Umbilical cord (tissue), 2 donors: Measurements from ENCODE around the gene VIL1. TPM values are rescaled to one million over a fixed set of nuclear protein-coding genes. Genes with fewer than 3 reads are reported as not detected.
A peak's percentile ranks its signal among the peaks of the same experiment; 100 is the strongest.

Experiments used
- DNase-seq: peaks from one replicate; pipeline ENCODE4 v3.0.0-alpha.2; 2015; ENCODE audit warnings: low spot score
- total RNA-seq: library from RNA; depleted of rRNA; stranded (reverse); fragments of >200 nt; gene quantifications from one replicate; pipeline ENCODE4 v1.2.3, GENCODE V29; 2014; ENCODE audit warnings: low replicate concordance; ENCODE audit not compliant: insufficient read depth

VIL1 gene
- total RNA-seq, 1 donor from 2014 or later = 2.4 TPM

DNA sequence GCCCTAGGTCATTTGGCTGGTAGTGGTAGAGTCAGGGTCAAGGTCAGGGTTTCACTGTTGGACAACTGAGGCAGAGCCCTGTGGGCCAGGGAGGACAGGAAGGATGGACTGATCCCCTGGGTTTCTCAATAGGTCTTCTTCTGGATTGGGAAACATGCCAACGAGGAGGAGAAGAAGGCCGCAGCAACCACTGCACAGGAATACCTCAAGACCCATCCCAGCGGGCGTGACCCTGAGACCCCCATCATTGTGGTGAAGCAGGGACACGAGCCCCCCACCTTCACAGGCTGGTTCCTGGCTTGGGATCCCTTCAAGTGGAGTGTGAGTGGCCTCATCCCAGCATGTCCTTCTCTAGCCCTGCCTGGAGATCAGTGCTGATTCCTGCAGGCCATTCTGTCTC, 18.1 kb downstream of the VIL1 start:
- no peak for DNase-seq

GRCh38 chr2:218437969-218438368, 19.0 kb downstream of the VIL1 start:
- DNase-seq = no peak

DNA sequence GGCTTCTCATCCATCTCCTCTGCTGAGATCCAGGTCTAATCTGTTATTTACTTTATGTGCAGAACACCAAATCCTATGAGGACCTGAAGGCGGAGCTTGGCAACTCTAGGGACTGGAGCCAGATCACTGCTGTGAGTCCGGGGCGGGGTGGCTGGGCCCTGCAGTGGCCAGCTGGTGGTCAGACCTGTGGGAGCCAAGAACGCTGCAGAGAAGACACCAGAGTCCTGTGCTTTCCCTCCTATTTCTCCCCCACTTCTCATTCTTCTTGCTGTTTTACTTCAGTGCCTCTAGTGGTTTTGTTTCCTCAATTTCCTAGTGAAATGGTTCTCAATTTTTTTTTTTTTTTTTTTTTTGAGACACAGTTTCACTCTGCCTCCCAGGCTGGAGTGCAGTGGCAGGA, 19.7 kb downstream of the VIL1 start:
- DNase-seq = peak; percentile 84

DNA sequence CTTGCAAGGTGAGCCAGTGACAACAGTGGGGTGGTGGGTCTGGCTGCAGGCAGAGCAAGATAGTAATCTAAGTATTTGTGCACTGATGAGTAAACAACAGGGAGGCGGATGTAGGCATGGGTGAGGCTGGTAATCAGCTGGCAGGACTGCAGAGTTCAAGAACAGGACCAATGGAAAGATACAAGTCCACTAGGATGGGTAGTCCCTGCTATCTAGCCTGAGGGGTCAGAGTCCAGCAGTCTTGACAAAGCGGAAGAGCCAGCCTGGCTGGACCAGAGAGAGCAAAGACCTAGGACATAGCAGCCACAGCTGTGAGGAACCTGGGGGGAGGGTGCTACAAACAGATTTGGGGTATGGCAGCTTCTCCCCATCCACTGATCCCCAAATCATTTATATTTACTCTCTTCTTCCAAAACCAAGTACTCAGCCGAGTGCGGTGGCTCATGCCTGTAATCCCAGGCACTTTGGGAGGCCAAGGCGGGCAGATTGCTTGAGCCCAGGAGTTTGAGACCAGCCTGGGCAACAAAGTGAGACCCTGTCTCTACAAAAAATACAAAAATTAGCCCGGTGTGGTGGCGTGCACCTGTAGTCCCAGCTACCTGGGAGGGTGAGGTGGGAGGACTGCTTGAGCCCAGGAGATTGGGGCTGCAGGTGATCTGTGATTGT, 25.9 kb downstream of the VIL1 start:
- DNase-seq = no peak

DNA sequence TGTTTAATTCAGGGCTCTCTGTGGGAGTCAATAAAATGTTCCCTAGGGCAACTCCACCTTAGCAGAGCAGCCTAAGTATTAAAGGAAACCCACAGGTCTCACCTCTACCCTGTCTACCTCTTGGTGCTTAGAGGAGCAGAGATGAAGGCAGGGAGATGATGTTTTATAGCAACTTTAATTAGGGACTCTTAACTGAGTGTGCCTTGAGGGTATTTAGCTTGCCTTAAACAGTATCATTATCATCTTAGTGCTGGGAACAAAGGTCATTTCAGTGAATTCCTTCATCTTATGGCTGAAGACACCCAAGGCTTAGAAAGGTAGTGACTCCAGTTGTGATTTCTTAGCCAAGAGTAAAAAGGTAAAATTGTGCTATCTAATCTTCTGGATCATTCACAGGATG, 26.7 kb downstream of the VIL1 start:
- DNase-seq = no peak

DNA sequence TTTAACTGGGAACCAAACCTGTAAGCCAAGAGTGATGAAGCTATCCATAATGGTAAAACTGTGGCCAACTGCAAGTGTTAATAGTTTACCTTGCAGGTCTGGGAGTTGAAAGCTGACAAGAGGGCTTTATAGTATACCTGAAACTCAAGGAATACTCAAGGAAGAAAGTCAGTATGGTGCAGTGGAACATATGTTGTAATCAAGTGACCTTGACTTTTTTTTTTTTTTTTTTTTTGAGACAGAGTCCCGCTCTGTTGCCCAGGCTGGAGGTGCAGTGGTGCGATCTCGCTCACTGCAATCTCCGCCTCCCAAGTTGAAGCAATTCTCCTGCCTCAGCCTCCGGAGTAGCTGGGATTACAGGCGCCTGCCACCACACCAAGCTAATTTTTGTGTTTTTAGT, 27.6 kb downstream of the VIL1 start:
- DNase-seq = no peak

- no peak for DNase-seq
These were observed 28.1 kb downstream of the VIL1 start for GRCh38 chr2:218447072-218447471.

DNA sequence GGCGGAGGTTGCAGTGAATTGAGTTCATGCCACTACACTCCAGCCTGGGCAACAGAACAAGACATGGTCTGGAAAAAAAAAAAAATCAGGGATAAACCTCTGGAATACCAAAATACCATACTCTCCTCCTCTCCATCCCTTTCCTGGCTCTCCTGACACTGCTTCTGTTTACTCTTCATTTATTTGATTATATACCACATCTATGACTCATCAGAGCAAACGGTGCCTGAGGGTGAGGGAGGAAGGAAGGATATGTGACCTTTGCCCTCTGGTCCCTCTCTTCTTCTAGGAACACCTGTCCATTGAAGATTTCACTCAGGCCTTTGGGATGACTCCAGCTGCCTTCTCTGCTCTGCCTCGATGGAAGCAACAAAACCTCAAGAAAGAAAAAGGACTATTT, 30.0 kb downstream of the VIL1 start:
- DNase-seq = no peak

GRCh38 chr2:218452079-218452478, 33.2 kb downstream of the VIL1 start:
- no peak for DNase-seq

DNA sequence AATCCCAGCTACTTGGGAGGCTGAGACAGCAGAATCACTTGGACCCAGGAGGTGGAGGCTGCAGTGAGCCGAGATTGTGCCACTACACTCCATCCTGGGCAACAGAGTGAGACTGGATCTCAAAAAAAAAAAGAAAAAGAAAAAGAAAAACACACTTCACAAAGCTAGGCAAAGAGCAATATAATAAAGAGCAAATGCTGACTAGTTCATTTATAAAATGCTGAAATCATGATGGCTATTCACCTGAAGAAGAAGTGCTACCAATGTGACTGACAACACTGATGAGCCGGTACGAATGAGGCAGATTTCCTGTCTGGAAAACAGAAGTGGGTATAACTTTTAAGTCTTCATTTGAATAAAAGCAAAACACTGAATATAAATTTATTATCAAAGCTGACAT, 37.9 kb downstream of the VIL1 start:
- DNase-seq = no peak

DNA sequence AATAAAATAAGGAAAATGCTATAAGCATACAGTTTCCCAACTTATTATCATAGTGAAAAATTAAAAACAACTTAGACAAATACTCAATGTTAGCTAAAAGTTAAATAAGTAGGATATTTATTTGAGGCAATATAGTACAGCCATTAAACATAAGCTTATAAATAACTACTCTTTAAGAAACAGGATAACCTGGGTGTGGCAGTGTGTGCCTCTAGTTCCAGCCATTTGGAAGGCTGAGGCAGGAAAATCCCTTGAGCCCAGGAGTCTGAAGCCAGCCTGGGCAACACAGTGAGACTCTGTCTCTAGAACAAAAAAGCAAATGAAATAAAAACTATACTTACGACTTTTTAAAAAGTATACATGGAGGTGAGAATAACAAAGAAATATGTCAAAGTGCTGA, 39.7 kb downstream of the VIL1 start:
- no peak for DNase-seq

DNA sequence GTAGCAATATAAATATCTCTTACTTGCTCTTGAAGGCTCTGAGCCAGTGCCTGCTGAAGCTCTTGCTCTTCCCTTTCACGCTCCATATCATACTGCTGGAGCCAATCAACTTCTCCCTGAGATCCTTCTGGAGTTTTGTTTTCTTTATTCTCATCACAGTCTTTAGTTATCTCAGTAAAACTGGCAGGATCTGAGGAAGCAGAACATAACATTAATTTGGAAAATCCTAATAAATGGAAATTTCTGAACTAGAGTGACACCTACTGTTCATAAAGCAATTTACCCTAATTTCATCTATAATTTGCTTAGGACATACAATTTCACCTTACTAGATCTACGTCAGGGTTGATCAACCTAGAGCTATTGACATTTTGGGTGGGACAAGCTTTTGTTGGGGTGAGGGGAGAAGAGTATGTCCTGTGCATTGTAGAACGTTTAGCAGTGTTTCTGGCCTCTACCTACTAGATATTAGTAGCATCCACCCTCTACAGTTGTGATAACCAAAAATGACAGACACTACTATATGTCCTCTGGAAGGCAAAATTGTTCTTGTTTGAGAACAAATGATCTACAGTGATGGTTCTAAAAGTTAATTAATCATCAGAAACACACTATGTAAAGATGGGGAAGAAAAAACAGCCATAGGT, 47.2 kb downstream of the VIL1 start:
- peak; percentile 77 for DNase-seq

DNA sequence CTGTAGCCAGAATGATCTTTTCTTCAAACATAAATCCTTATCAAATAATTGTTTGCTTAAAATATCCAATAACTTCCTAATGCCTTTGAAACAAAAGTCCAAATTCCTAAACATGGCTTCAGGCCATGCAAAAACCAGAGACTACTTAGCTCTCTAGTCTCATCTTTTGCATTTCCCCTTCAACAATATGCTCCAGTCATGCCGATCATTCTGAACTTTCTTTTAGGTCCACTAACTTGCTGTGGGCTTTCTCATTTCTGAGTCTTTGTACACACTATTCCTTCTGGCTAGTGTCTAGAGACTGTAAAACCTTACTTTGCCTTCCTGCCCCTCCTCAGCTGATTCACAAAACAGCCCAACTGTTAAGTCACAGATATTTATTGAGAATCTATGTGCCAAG, 51.5 kb downstream of the VIL1 start:
- DNase-seq = no peak

DNA sequence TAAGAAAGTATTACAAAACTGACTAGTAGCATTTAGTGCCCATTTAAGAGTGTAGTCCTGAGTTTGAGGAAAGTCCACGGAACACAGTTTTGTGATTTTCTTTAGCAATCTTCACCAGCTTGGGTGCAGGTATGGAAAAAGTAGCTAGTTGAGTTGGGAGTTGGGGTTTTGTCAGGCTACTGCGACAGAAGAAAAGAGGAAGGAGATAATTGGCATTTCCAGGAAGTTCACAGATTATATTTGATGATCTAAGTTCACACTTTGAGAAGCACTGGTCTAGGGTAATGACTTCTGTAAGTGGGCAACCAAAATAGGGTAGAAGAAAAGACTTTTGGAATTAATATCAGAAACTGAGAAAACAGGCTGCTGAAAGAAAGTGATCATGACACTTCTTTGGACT, 52.1 kb downstream of the VIL1 start:
- DNase-seq = no peak

DNA sequence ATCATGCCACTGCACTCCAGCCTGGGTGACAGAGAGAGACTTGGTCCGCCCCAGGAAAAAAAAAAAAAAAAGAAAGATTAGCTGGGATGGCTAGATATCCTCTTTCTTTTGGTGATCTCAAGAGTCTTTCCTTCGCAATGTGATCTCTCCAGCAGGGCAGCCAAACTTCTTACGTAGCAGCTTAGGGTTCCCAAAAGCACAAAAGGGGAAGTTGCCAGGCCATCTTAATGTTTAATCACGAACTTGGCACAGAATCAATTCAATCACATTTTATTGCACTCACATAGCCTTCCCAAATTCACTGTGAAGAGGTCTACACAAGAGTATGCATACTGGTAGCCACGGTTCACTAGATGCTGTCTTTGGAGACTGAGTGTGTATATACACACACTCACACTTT, 53.1 kb downstream of the VIL1 start:
- DNase-seq = no peak

DNA sequence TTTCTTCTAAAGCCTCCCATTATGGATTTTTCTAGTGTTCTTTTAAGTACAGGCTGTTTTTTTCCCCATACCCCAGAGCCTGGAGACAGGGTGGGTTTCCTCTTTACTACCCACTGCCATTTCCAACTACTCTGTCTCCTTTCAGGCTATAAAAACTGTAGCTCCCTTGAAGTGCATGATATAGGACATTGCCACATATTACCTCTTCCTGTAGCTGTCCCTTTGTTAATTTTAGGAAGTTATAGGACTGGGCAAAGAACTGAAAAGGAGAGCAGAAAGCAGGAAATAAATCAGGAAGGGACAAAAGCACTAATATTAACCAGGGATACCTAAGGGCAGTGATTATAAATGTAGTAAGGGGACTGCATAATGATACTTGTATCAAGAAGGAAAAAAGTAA, 54.1 kb downstream of the VIL1 start:
- DNase-seq = no peak

DNA sequence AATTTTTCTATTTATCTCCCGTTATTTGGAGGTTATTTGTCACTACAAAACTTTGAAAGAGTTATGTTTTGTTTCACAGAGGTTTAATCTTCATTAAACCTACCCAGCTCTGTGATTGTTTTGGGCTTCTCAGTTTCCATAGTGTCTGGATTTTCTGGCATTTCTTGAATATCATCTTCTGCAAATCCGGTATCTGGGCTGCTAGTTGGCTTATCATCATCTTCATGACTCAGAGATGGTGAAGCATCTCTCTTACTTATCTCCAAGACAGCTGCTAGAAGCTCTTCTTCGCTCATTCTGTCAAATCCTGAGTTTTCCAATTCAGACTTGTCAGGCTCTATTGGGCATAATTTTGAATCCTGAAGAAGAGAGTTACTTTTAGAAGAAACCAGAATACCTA, 55.6 kb downstream of the VIL1 start:
- peak; percentile 89 for DNase-seq

DNA sequence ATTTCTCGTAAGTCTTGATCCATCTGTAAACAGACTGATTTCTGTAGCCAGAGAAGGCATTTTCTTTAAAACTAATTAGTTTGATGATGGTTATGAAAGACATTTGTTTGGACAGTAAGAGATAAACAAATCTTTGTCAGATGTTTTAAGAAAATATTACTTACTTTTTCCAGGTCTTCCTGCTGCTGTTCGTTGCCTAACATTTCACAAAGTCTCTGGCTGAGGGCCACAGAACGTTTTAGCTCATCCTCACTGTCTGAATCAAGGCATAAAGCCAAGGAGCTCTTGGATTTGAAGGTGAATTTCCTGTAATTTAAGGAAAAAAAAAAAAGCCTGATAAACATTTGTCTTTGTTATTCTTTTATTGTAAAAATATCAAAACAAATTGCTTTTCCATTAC, 57.8 kb downstream of the VIL1 start:
- DNase-seq = peak; percentile 78

DNA sequence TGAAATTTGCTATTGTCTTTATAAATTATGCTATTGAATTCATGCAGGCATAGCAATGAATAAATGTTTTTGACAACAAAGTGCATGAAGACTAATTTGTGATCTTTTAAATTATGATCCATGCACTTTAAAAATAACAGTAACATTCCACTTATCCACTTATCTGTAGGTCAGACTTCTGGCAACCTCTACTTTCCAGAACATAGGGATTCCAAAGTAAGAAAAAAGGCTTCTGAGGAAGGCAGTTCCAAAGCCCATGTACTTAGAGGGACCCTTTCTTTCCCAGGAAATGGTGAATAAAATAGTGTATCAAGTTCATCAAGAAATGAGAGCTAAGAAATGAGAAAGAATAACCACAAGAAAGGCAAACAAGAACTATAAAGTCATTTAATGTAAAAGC, 58.3 kb downstream of the VIL1 start:
- DNase-seq = peak; percentile 53

- no peak for DNase-seq
These were observed 59.6 kb downstream of the VIL1 start for GRCh38 chr2:218478544-218478943.

GRCh38 chr2:218479595-218479994, 60.7 kb downstream of the VIL1 start:
- no peak for DNase-seq

- DNase-seq = no peak
These were observed 63.7 kb downstream of the VIL1 start for GRCh38 chr2:218482651-218483050.

DNA sequence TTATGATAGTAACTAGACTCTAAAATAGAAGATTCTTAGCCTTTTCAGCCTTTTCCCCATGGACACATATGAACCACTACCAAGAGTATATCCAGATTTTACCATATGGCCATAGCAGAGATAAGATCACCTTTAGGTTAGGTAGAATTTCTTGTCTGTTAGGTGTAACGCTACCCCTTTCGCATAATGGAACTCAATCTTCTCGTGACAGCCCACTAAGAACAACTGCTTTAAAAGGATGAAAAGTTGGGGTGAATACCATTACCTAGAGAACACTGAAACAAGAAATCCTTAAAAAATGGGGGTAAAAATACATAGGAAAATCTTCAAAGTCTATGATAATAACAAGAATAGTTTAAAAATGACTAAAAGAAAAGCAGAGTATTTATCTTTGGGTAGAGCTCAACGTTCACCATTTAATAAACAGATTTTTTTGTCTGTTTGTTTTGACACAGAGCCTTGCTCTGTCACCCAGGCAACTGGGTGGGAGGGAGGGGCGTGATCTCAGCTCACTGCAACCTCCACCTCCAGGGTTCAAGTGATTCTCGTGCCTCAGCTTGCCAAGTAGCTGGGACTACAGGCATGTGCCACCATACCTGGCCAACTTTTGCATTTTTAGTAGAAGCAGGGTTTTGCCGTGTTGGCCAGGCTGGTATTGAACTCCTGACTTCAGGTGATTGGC, 67.2 kb downstream of the VIL1 start:
- DNase-seq = no peak
